Endothelial cell of umbilical vein (primary cell): Measurements from ENCODE around the gene PRR23B. TPM values are rescaled to one million over a fixed set of nuclear protein-coding genes. Genes with fewer than 3 reads are reported as not detected.

Experiments
- BruUV-seq: library from RNA; stranded (reverse); fragments of 400-500 nt; replicated peaks from 2 replicates; lab custom pipeline; 2021; lab: Mats Ljungman, UMichigan
- CTCF ChIA-PET: fragments of 300-600, 350-600 bp; sonication (Branson Sonifier 250); formaldehyde crosslinking; loops from one replicate; lab custom pipeline; 2021; ENCODE audit warnings: antibody characterized with exemption, inconsistent platforms; lab: Charles Lee
- POLR2A ChIA-PET: fragments of 300-600, 350-600 bp; sonication (Branson Sonifier 250); formaldehyde crosslinking; loops from one replicate; lab custom pipeline; 2021; ENCODE audit warnings: antibody characterized with exemption, inconsistent platforms; lab: Charles Lee
- DNase-seq: peaks from one replicate; pipeline ENCODE4 v3.0.0-alpha.2; 2011; ENCODE audit warnings: low read depth, low spot score
- FAIRE-seq: peaks from 2 replicates; lab custom pipeline; 2011; peaks lifted over from hg19 to GRCh38; lab: Jason Lieb, UNC
- H2AFZ ChIP-seq: 2 replicates; pipeline ENCODE4 v1.6.0; 2012; ENCODE audit warnings: low read depth, low read length, control low read depth, inconsistent platforms
- H3K27ac ChIP-seq: 2 replicates; pipeline ENCODE4 v1.5.1; 2011; ENCODE audit warnings: low read depth, mild to moderate bottlenecking, control low read depth, low read length, moderate library complexity; ENCODE audit not compliant: insufficient read depth
- H3K27me3 ChIP-seq, 2 experiments: 2 replicates each; pipeline versions ENCODE4 v1.6.0 to v1.6.1; 2011; ENCODE audit warnings: low read length in 2 of 2, mixed read lengths in 1 of 2; ENCODE audit not compliant: control insufficient read depth in 2 of 2, insufficient read depth in 2 of 2
- H3K36me3 ChIP-seq, 2 experiments: 2 replicates in 1 of 2; 3 replicates in 1 of 2; pipeline ENCODE4 v1.5.1; 2011; ENCODE audit warnings: low read length in 2 of 2, mild to moderate bottlenecking in 1 of 2, moderate library complexity in 1 of 2; ENCODE audit not compliant: control insufficient read depth in 2 of 2, insufficient read depth in 2 of 2; ENCODE audit errors: extremely low read depth in 1 of 2
- H3K4me1 ChIP-seq: 3 replicates; pipeline ENCODE4 v1.5.1; 2011; ENCODE audit warnings: mild to moderate bottlenecking, low read length; ENCODE audit not compliant: control insufficient read depth, insufficient read depth; ENCODE audit errors: extremely low read depth
- H3K4me2 ChIP-seq: 2 replicates; pipeline ENCODE4 v1.6.1; 2011; ENCODE audit warnings: low read length, control low read depth, mixed read lengths; ENCODE audit not compliant: insufficient read depth
- H3K4me3 ChIP-seq, 3 experiments: fragments of 200-600 bp in 1 of 3; sonication (generic), shearing (Covaris generic) in 1 of 3; replicated peaks in 1 of 3; 2 replicates each; pipeline ENCODE4 v1.5.1; 2011 to 2016; ENCODE audit warnings: control low read depth in 3 of 3, low read length in 3 of 3, mild to moderate bottlenecking in 2 of 3, inconsistent platforms in 1 of 3, low read depth in 1 of 3, moderate library complexity in 1 of 3; ENCODE audit not compliant: insufficient read depth in 1 of 3
- H3K79me2 ChIP-seq: 2 replicates; pipeline ENCODE4 v1.6.0; 2012; ENCODE audit warnings: low read length, inconsistent platforms; ENCODE audit not compliant: control insufficient read depth, insufficient read depth
- H3K9ac ChIP-seq: replicated peaks from 2 replicates; pipeline ENCODE3; 2011; ENCODE audit warnings: low read length, control low read depth; ENCODE audit not compliant: insufficient read depth; ENCODE audit errors: extremely low read depth
- H3K9me1 ChIP-seq: replicated peaks from 3 replicates; pipeline ENCODE4 v1.6.0; 2011; ENCODE audit warnings: mild to moderate bottlenecking, low read length; ENCODE audit not compliant: control insufficient read depth, insufficient read depth; ENCODE audit errors: extremely low read depth
- H3K9me3 ChIP-seq: replicated peaks from 2 replicates; pipeline ENCODE4 v1.5.1; 2012; ENCODE audit warnings: low read length, inconsistent platforms; ENCODE audit not compliant: control insufficient read depth, insufficient read depth
- H4K20me1 ChIP-seq: replicated peaks from 2 replicates; pipeline ENCODE3; 2011; ENCODE audit warnings: mild to moderate bottlenecking, low read length; ENCODE audit not compliant: control insufficient read depth, insufficient read depth; ENCODE audit errors: extremely low read depth
- CTCF ChIP-seq, 2 donors: IDR thresholded peaks; 1 replicate in 1 of 2; 2 replicates in 1 of 2; pipeline ENCODE4 v1.5.1; 2011; ENCODE audit warnings: low read length in 2 of 2, mild to moderate bottlenecking in 2 of 2, moderate library complexity in 2 of 2, control low read depth in 1 of 2, inconsistent platforms in 1 of 2, low read depth in 1 of 2; ENCODE audit not compliant: insufficient read depth in 1 of 2; ENCODE audit errors: extremely low read depth in 1 of 2
- EZH2 ChIP-seq: IDR thresholded peaks from 2 replicates; pipeline ENCODE4 v1.6.1; 2012; ENCODE audit warnings: borderline replicate concordance, low read depth, mild to moderate bottlenecking, moderate library complexity, low read length, inconsistent platforms; ENCODE audit not compliant: severe bottlenecking
- FOS ChIP-seq: IDR thresholded peaks from 2 replicates; pipeline ENCODE4 v1.6.1; 2011; ENCODE audit warnings: mild to moderate bottlenecking, low read length, moderate library complexity, borderline replicate concordance; ENCODE audit not compliant: insufficient read depth
- GATA2 ChIP-seq: IDR thresholded peaks from 2 replicates; pipeline ENCODE4 v1.7.0; 2011; ENCODE audit warnings: low read depth, mild to moderate bottlenecking, moderate library complexity, mixed read lengths, low read length; ENCODE audit not compliant: insufficient read length, insufficient read depth
- JUN ChIP-seq: IDR thresholded peaks from 2 replicates; pipeline ENCODE4 v1.6.1; 2011; ENCODE audit warnings: borderline replicate concordance, low read depth; ENCODE audit not compliant: insufficient read length, insufficient read depth
- MAX ChIP-seq: IDR thresholded peaks from 2 replicates; pipeline ENCODE4 v1.6.1; 2011; ENCODE audit not compliant: insufficient read depth, insufficient read length
- MYC ChIP-seq: IDR thresholded peaks from one replicate; pipeline ENCODE4 v1.6.1; 2011; ENCODE audit warnings: mild to moderate bottlenecking, low read depth, low read length
- POLR2A ChIP-seq: IDR thresholded peaks from 2 replicates; pipeline ENCODE4 v1.6.1; 2012; ENCODE audit warnings: low read depth, mild to moderate bottlenecking, control low read depth, low read length
- POLR2AphosphoS5 ChIP-seq: IDR thresholded peaks from 2 replicates; pipeline ENCODE4 v1.6.1; 2012; ENCODE audit warnings: low read depth, mild to moderate bottlenecking, control low read depth, low read length, moderate library complexity; ENCODE audit not compliant: insufficient read depth
- dilution Hi-C: fragments of 300-500 bp; cut with MboI; formaldehyde crosslinking; loops from one replicate; pipeline ENCODE4 v1.15.0; 2019; ENCODE audit warnings: low sequenced_read_pairs; ENCODE audit not compliant: extremely low pct_ligation_motif_present
- intact Hi-C: fragments of 100-400 bp; cut with micrococcal nuclease; formaldehyde crosslinking; loops from one replicate; pipeline ENCODE4 v1.10.0; 2022
- polyA plus RNA-seq, 4 experiments: library from polyadenylated mRNA; depleted of rRNA in 3 of 4; stranded (reverse) in 3 of 4; unstranded in 1 of 4; fragments of >200 nt; gene quantifications; 2 replicates each; pipeline versions ENCODE4 v1.2.1 to v1.2.3, GENCODE V29; 2011 to 2012; ENCODE audit warnings: missing spikeins in 1 of 4
- total RNA-seq: library from RNA; stranded (reverse); gene quantifications from 2 replicates; pipeline ENCODE4 v1.2.3, GENCODE V29; 2021

The PRR23B gene
- total and polyA plus RNA-seq, 2 donors (not counting 3 experiments of a cell fraction or from before 2014, with no cell fraction given): not detected

- Histone ChIP-seq H3K9me1 (no peaks in the 10 kb centered on the region), H3K4me2 (no peak overlapping the region), H3K4me3 (no peak overlapping the region), H3K4me1 (no peaks in the 10 kb centered on the region), H3K9ac (no peak overlapping the region), H3K27me3 (no peaks in the 10 kb centered on the region), H3K9me3 (no peaks in the 10 kb centered on the region), H3K36me3 (no peaks in the 10 kb centered on the region), H2AFZ (no peak overlapping the region), H4K20me1 (no peaks in the 10 kb centered on the region), H3K27ac (no peak overlapping the region), H3K79me2 (no peaks in the 10 kb centered on the region)
- TF ChIP-seq POLR2A: no peak
- no peak for TF ChIP-seq POLR2AphosphoS5
- no peak for TF ChIP-seq MAX
- no peak for TF ChIP-seq FOS
- TF ChIP-seq GATA2: no peak
- TF ChIP-seq JUN: no peak
- no peak for TF ChIP-seq CTCF (IDR thresholded peaks at IDR 0.05; ENCODE audit: extremely low read depth in 1 of 2, insufficient read depth in 1 of 2, low read depth in 1 of 2, low read length in 2 of 2)
- no peak for TF ChIP-seq EZH2
- TF ChIP-seq MYC: no peak
- no peak for DNase-seq
- no TSS peak for BruUV-seq
- ChIA-PET CTCF (no interaction called here), POLR2A (no interaction called here)
- intact Hi-C loops (no loop called here), dilution Hi-C loops (no loop called here)
- no peak for FAIRE-seq
These were observed 32.3 kb upstream of the PRR23B start for GRCh38 chr3:139052802-139053600.
